Esophagus mucosa (tissue), 1 donor: ENCODE data around the gene TOX3. TPM values are rescaled to one million over a fixed set of nuclear protein-coding genes. Genes with fewer than 3 reads are reported as not detected.

Experiments used
- ATAC-seq: fragments of 200-7000 bp; cut with Tn5 transposase; one replicate; pipeline ENCODE4 v1.9.1; 2020
- total RNA-seq: library from RNA; stranded (reverse); gene quantifications from one replicate; pipeline ENCODE4 v1.2.4, GENCODE V29; 2023
- donor health status: DM: yes; HTN: yes; CAD: no.

The TOX3 gene
- total RNA-seq, 1 donor from 2014 or later = 0.60 TPM

DNA sequence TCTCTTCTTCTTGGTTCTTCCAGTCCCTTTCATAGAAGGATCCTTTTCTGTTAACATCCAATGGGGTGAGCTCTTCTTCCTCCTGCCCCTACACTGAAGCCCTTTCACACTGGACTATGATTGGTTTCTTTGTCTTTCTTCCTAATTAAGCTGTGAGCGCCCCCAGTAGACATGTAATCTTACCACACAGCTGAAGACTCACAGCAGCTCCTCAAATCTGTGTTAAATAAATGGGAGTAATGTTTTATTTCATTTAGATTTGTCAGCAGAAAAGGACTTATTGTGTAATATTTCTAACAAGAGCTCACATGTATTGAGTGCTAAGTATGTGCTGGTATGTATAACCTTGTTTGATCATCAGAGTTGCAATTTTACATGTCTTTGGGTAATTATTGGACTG is 55.7 kb downstream of the TOX3 start:
- no peak for ATAC-seq

- no peak for ATAC-seq
Observed at GRCh38 chr16:52489894-52490293, 57.0 kb downstream of the TOX3 start.

DNA sequence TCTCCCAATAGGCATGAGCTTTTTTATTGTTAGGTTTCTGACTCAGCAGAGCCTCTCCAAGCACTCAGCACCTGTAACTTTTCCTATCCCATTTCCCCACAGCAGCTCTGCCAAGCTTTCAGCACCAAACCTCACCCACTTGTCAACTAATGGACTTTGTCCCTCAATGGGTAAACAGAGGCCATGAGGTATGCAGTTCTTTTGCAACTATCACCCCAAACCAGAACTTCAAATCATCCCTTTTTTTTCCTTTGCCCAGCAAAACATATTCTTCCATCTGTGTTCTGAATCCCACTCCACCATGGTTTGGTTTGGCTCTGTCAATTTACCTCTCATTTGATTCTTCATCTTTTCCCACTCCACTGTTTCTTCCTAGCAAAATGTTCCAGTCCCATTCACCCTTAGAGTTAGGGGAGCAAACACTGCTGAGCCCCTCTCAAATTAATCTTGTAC is 58.1 kb downstream of the TOX3 start:
- no peak for ATAC-seq

GRCh38 chr16:52487849-52488457 is 59.0 kb downstream of the TOX3 start:
- no peak for ATAC-seq

DNA sequence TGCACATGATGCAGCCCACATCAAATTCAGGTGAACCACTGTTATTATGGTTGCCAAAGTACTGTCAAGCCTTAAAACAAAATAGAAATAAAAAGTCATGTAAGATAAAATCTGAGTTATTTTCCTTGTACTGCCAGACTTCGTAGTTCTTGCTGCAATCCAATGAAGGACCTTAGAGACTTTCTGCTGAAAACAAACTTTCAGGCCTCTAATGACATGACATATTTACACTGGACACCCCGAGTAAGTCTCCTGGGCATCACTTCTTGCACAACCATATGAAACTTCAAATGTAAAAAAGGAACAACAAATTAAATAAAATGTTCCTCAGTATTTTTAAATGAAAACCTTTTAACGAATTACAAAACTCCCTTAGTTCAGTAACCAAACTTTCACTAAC is 66.7 kb downstream of the TOX3 start:
- no peak for ATAC-seq

- ATAC-seq = no peak
Observed at GRCh38 chr16:52476111-52476510, 70.8 kb downstream of the TOX3 start.

- ATAC-seq = no peak
Observed at GRCh38 chr16:52474679-52475078, 72.3 kb downstream of the TOX3 start.

- ATAC-seq = no peak
Observed at GRCh38 chr16:52473096-52473495, 73.8 kb downstream of the TOX3 start.

- no peak for ATAC-seq
Observed at GRCh38 chr16:52471650-52472370, 75.1 kb downstream of the TOX3 start.

- ATAC-seq = no peak
Observed at GRCh38 chr16:52470585-52470984, 76.4 kb downstream of the TOX3 start.

DNA sequence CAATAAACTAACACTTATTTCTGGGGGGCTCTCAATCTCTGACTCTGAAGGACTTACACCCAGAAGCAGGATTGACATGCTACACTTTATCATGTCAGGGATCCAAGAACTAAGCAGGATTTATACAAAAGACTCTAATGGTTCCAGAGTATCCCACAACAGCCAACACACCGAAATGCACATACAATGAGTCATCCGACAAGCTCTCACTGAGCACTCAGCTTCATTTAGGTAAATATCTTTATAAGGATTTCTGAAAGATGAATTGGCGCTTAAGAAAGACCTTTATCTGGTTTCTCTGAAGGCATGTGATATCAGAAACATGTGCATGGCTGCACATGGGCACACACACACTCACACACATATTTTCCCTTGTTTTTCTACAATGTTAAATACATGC is 77.2 kb downstream of the TOX3 start:
- ATAC-seq = no peak

- ATAC-seq = no peak
Observed at GRCh38 chr16:52469091-52469490, 77.9 kb downstream of the TOX3 start.

DNA sequence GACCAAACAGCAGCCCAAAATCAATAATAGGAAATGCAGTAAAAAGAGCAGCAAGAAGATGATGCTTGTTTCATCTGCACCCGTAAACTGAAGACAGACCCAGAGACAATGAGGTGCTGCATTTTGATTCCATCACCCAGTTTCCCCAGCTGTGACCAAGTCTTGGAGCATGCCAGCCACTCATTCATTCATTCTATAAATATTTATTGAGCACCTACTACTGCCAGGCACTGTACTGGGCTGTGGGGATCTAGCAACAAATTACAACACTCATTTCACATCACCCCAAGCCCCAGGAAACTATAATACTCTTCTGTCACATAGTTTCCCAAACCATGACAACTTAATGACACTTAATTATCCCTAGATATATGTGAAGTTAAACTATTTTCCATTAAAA is 79.2 kb downstream of the TOX3 start:
- no peak for ATAC-seq

DNA sequence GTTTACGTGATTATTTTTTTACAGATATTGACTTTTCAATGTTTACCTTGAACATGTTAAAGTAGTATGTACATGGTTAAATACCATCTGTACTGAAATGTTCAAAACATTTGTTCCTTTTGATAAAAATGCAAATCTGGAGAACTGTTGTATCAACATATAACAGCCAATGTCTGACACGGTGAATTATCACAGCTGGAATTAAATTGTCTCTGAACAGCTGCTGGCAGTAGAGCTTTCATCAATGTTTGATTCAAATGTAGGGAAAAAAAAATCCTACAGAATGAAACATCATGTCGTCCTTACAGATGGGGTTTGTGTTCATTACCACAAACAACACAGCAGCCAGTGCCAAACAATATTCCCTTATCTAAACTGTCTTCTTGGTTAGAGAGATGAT is 79.9 kb downstream of the TOX3 start:
- no peak for ATAC-seq

DNA sequence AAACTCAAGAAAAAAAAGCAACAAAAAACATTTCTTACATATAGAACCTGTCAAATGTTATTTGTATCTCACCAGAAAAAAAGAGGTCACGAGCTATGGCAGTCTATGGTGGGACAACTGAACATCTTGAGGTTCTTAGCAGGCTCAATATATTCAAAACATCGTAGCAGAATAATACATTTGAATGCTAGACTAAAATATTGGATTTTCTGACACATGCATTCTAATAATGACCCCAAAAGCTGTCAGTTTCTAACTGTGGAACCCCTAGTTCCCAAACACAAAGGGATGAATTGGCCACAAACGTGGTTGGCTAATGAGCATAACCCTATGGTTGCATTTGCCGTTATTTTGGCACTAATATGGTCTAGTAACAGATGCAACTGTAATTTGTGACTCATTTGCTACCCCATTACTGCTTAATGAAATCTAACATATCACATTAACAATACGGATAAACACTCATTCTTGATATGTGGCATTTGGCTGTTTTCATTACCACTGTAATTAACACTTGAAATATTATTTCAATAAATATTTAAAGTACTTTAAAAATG is 81.2 kb downstream of the TOX3 start:
- ATAC-seq = no peak

- ATAC-seq = no peak
Observed at GRCh38 chr16:52463904-52464303, 83.0 kb downstream of the TOX3 start.

- ATAC-seq = no peak
Observed at GRCh38 chr16:52462816-52463215, 84.1 kb downstream of the TOX3 start.

- no peak for ATAC-seq
Observed at GRCh38 chr16:52460639-52461178, 86.2 kb downstream of the TOX3 start.

DNA sequence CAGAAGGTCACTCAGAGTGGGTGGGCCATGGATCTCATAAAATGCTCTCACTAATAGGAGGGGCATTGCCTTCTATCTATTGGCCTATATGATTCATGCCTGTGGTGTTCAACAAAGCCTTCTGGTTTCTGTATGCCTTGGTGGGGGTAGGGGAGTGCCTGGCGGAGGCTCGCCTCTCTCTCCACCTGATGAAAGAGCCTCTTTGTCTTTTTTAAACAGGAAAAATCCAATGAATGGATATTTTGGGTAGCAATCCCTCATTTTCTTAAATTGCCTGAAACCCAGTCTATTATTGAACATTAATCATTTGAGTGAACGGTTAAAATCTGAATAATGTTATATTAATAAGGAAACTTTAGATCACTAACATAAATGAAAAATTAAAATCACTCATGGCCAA is 90.6 kb downstream of the TOX3 start:
- ATAC-seq = no peak

- ATAC-seq = no peak
Observed at GRCh38 chr16:52455549-52456277, 91.2 kb downstream of the TOX3 start.

GRCh38 chr16:52453644-52454043 is 93.3 kb downstream of the TOX3 start:
- ATAC-seq = no peak

DNA sequence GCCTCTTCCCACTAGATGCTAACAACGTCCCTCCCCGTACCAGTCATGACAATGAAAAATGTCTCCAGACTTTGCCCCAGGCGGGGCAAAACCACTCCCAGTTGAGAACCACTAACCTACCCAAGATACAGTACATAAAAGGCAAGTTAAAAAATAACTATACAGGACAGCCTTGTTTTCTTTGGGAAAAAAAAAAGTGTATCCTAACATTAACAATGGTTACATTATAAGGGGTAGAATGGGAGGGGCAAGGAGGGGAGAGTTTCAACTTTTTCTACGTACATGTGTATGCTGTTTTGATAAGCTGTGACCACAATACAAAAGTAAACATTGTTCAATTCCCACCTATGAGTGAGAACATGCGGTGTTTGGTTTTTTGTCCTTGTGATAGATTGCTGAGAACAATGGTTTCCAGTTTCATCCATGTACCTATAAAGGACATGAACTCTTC is 94.9 kb downstream of the TOX3 start:
- ATAC-seq = no peak

- no peak for ATAC-seq
Observed at GRCh38 chr16:52450916-52451315, 96.0 kb downstream of the TOX3 start.
